Measurements from ENCODE around the gene KCNAB2.
"Not testable (repeated sequence)": the region's sequence is repeated elsewhere in the genome, so short reads cannot be mapped to it uniquely, and the experiment has no call there.

KCNAB2 gene

DNA sequence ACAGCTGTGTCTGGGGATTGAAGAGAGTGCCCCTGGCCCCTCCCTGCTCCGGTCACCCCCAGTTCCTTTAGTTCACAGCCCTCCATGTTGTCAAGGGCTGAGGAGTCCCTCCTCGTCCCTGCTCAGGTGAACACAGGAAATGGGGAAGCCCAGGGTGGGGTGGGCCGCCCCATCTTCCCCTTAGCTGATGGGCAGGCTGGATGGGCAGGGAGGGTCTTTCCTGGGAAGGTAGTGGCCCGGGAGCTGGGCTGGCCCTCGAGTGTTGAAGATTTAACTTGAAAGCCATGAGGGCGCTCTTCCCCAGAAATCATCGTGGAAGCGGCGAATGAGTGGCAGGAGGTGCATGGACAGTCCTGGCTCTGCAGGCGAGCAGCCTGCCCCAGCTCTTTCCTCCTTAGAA is 35.1 kb upstream of the KCNAB2 start:
- DNase-seq (ENCODE audit: low read depth in 2 of 2) = no peak

DNA sequence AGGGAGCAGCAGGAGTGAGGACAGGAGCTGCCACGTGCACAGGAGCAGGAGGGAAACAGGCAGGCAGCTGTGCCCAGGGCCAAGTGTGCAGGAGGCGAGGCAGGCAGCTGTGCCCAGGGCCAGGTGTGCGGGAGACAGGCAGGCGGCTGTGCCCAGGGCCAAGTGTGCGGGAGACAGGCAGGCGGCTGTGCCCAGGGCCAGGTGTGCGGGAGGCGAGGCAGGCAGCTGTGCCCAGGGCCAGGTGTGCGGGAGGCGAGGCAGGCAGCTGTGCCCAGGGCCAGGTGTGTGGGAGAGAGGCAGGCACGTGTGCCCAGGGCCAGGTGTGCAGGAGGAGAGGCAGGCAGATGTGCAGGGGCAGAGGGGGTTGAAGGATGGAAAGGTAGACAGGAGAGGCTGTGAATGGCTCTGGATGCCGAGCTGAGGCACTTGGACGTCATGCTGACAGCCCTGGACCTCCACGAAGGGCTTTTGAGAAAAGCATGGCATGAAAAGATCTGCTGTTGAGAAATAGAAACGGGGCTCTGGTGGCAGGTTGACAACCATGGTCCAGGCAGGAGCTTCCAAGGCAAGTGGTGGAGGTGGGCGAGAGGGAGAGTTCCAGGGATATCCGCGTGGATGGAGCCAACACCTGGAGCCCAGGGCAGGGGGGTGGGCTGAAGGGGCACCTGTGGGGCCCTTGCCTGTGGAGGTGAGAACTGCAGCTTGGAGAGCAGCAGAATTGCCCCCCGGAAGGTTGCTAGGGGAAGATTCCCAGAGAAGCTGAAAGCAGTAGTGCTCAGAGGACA is 34.3 kb upstream of the KCNAB2 start:
- DNase-seq (ENCODE audit: low read depth in 2 of 2) = no peak

DNA sequence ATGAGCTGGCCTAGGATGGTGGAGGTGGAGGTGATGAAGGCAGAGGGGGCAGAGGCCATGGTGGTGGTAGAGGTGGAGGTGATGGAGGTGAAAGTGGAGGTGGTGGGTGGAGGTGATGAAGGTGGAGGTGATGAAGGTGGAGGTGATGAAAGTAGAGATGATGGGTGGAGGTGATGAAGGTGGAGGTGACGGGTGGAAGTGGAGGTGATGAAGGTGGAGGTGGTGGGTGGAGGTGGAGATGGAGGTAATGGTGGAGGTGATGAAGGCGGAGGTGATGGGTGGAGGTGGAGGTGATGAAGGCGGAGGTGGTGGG is 33.8 kb upstream of the KCNAB2 start:
- DNase-seq (ENCODE audit: low read depth in 2 of 2) = no peak

DNA sequence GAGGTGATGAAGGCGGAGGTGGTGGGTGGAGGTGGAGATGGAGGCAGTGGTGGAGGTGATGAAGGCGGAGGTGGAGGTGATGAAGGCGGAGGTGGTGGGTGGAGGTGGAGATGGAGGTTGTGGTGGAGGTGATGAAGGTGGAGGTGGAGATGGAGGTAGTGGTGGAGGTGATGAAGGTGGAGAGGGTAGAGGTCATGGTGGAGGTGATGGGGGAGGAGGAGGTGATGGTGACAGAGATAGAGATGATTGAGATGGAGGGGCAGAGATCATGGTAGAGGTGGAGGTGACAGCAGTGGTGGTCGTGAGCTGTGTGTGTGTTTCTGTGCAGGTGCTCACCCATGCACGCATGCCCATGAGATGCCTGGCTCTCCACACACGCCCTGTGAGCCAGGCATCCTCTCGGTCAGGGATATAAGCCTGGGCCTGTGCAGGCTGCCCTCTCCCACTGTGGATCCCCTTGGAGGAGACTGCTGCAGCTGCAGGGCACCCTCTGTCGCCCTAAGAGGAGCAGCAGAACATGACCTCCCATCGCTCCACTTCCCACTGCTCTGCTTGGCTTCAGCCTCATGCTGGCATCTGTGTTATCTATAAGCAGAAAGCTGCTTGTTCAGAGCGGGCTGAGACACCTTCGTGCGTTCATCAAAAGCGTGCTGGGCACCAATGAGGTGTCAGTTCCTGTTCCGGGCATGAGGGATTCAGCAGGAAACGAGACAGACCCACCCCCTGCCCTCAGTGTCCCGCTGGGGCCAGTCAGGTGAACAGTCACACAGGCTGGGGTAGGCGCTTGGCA is 33.0 kb upstream of the KCNAB2 start:
- DNase-seq (ENCODE audit: low read depth in 2 of 2) = no peak

DNA sequence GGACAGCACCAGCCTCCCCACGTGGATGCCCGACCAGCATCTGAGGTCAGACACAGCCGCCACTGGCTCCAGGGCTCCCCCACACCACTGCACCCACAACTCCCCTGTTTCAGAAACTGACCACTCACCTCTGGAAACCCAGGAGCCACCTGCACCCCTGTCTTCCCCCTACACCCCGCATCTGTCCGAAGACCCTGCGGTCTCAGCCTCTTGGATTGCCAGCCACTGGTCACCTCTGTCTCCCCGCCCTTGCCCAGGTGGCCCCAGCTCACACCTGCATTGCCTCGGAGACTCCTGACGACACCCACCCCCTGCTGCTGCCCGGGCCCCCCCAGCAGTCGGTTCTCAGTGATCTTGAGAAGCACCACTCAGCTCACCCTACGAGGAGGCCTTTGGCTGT is 32.2 kb upstream of the KCNAB2 start:
- DNase-seq (ENCODE audit: low read depth in 2 of 2) = no peak

DNA sequence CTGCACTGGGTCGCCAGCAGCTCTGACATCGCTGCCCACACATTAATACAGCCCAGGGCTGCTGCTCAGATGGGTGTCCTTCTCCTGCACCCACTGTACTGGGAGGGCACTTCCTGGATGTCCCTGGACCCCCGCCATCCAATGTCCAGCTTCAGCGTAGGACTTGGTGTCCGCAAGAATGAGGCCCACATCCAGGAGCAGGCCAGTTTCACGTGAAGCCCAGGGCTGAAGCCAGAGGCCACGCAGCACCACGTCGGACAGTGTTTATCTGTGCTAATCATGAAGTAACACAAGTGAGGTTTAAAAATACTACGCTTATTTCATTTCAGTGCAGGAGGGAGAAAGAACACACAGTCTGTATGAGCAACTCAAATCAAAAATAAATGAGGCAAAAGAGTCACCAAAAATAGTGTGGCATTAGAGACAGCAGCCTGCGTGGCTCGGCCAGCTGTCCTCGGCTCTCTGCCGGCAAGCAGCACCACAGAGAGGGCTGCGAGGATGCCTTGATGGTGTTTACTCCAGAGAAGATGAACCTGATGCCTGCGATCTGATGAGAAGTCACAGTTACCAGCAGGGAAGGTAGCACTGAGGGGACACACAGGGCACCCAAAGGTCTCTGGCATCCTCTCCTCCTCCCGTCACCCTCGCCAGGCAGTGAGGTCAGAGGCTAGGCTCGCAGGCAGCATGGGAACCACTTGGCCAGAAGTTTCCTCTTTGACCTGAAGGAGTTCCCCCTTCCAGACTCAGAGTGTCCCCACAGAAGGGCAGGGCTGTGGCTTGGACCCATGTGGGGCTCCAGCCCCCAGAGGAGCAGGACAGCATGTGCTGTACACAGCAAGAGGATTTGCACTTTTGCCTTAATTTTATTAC is 31.3 kb upstream of the KCNAB2 start:
- no peak for DNase-seq (ENCODE audit: low read depth in 2 of 2)

DNA sequence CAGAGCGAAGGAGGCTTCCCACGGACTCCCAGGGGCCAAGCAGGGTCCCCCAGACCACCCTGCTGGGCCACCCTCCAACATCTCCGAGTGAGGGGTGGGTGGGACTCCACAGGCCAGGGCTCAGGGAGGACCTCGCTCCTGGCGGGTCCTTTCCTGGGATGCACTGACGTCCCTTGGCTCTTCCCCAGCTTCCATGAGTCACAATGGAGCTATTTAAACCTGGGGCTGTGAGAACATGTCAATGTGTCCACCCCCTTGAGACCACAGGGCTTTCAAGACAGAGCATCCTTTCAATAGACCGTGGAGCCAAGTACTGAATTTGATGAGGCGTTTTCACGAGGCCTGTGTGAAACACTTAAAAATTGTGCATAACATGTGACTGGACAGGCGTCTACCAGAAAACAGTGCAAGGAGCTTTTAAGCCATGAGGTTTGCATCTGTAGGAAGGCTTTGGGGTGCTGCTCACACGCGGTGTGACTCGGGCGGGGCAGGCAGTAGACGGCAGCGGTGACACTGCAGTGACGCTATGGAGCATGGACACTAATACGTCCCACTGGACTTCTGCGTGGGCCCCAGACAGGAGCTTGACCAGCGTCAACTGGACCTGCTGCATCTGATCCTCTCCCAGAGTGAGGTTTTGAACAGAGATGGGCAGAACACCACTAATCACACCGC is 29.4 kb upstream of the KCNAB2 start:
- DNase-seq (ENCODE audit: low read depth in 2 of 2) = no peak

DNA sequence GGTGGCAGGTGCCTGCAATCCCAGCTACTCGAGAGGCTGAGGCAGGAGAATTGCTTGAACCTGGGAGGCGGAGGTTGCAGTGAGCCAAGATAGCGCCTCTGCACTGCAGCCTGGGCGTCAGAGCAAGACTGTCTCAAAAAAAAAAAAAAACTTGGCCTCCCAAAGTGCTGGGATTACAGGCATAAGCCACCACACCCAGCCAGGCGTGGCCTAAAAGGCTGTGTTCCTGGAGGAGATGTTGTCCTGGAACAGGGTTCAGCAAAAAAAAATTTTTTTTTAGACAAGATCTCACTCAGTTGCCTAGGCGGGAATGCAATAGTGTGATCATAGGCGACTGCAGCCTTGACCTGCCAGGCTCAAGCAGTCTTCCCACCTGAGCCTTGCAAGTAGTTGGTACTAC is 28.0 kb upstream of the KCNAB2 start:
- not testable (repeated sequence) for DNase-seq (ENCODE audit: low read depth in 2 of 2)

DNA sequence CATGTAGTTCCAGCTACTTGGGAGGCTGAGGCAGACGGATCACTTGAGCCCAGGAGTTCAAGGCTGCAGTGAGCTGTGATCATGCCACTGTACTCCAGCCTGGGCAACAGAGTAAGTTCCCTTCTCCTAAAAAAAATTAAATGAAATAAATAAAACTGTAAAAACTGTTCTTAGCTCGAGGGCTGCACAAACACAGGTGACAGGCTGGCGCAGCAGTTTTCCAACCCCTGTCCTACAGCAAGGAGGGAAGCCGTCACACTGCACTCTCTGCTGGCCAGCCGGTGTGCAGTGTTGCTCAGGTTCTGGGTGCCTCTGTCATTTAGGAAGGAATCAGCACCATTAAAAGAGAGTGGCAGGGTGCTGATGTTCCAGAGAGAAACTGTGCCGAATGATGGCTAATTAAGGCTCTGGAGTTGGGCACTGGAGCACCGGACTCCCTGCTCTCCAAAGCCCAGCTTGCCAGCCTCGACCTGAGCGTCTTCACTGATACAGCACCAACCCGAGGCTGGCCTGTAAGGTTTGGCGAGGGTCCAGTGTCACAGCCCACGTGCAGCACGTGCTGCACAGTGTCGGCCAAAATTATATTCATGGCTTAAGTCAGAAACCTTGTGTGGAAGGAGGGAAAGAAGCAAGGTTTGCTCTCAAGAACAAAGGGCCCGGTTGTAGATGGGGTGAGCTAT is 26.4 kb upstream of the KCNAB2 start:
- DNase-seq (ENCODE audit: low read depth in 2 of 2) = no peak

DNA sequence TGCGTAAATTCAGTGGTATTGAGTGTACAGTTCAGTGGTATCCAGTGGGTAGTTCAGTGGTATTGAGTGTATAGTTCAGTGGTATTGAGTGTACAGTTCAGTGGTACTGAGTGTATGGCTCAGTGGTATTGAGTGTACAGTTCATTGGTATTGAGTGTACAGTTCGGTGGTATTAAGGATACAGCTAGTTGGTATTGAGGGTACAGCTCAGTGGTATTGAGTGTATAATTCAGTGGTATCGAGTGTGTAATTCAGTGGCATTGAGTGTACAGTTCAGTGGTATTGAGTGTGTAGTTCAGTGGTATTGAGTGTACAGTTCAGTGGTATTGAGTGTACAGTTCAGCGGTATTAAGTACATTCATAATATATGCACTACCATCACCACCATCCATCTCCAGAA is 23.5 kb upstream of the KCNAB2 start:
- no peak for DNase-seq (ENCODE audit: low read depth in 2 of 2)

DNA sequence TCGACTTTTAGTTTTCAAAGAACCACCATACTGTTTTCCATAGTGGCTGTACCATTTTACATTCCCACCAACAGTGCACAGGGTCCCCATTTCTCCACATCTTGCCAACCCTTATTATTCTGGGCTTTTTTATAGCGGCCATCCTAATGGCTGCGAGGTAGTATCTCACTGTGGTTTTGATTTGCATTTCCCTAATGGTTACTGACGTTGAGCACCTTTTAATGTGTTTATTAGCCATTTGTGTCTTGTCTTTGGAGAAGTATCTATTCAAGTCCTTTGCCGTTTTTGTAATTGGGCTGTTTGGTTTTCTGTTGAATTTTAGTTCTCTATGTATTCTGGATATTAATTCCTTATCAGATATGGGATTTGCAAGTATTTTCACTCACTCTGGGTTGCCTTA is 22.3 kb upstream of the KCNAB2 start:
- no peak for DNase-seq (ENCODE audit: low read depth in 2 of 2)

DNA sequence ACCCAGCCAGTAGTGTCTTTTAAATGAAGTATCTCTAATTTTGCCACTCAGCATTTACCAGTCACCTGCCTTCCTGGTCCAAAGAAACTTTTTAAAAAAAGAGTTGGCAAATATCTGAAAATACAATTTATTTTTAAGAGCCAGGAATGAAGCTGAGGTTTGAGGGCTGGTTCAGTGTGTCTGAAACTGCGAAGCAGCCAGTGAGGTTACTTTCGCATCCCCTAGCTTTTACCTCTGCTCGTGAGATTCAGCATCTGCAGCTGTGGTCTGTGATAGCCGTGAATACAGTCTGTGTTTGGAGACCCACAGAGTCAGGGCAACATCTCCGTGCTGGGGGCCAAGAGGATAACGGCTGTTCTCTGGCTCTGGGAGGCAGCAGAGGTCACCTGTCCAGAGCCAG is 21.3 kb upstream of the KCNAB2 start:
- DNase-seq (ENCODE audit: low read depth in 2 of 2) = no peak

DNA sequence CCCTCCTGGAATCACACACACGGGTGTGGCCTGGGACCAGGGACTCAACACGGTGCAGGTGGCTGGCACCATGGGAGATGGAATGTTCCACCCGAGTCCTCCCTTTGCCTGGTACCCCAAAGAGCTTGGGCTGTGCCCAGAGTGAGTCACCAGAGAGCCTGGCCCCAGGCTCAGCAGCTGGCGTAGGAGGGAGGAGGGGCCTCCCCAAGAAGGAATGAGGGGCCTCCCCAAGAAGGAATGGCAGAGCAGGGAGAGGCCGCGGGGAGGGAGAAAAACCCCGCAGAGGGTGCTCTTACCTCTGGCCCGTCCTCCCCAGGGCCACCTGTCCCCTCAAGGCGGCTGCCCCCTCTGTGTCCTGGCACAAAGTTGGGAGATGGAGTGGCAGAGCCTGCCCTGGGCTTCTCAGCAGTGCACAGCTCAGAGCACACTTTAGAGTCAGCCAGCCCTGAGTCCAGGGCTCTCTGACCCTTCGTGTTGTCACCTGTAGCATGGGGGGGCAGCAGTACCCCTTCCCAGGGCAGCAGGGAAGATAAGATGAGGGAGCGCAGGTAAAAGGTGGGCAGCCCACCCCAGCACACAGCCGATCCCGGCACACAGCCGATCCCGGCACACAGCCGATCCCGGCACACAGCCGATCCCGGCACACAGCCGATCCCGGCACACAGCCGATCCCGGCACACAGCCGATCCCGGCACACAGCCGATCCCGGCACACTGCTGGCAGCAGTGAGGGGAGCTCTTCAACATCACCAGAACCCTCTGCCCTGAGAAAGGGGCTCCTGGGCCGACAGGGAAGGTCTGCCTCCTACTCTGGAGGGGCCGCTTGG is 20.2 kb upstream of the KCNAB2 start:
- no peak for DNase-seq (ENCODE audit: low read depth in 2 of 2)

DNA sequence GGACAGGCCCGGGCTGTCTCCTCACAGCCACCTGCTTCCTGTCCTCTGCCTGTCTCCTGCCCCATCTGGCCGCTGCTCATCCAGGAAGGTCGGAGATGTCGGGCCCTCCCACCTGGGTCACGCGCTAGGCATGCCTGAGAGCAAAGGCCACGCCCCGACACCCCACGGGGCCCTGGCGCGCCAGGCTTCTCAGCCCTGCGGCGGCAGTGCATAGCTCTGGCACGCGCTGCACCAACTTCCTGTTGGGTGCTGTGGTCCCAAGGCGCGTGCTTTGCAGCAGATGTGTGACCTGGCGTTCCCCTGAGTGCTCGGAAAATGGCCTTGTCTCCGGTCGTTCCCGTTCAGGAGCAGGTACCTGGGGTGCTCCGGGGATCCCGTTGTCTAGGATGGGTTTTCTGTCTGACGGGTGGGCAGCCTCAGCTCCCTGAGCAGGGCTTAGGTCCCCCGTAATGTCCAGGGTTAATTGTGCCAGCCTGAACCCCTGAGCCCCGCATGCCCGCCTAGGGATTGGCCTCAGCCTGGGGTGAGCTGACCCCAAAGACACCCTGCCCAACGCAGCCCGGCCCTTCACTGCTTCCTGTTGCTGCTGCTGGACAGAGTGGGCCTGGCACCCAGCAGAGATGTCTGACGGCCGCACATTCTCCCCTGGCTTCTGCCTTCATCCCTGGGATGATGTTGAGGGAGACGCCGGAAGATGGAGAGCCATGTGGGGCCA is 19.4 kb upstream of the KCNAB2 start:
- DNase-seq (ENCODE audit: low read depth in 2 of 2) = peak; percentile 85 to 88

DNA sequence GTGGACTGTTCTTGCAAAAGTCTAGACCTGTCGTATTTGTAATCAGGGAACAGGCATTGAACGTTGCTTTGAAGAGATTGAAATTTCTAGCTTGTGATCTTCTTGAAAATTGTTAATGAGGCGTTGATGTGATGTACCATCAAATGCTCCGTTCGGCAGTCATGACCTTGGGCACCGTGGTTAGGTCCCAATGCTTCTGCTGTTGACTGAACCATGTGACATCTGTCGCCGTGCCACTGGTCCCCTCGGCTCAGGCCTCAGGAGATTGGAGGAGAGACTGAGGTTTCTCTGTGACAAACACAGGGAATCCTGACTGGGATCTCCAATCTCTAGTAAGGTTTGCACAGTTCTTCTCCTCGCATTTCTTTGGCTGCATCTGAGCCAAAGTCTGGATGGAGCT is 18.1 kb upstream of the KCNAB2 start:
- DNase-seq (ENCODE audit: low read depth in 2 of 2) = no peak

DNA sequence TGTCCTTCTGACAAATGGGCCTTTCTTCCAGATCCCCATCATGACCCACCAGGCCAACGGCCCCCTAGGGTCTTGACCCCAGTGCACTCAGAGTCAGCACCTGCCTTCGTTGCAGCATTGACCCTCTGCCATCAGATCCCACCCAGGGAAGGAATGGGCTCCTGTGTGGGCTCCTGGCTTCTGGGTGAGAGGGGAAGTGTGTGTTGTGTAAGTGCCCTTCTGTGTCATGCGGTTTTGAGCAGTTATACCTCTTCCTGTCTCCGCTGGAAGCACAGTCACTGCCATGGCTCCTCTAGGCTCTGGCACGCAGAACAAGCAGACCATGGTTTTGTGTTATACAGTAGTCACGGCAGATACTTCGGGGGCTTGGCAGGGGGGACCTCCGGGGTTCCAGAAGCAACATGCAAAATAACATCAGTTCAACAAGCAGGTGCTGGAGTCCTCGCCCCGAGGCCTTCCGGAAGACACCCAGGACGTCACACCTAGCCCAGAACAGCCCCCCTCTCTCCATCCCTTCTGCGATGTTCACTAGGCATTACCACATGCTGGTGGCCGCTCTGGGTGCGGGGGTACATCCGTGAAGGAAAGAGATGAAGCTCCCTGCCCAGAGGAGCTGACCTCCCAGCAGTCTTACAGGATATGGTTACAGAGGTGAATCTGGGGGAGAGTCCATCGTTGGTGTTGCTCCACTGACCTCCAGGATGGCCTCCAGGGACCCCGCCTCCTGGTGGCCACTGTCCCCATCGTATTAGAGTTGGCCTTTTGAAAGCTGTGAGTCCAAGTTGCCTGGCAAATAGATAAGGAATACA is 17.4 kb upstream of the KCNAB2 start:
- DNase-seq (ENCODE audit: low read depth in 2 of 2) = peak; percentile 29 to 46

DNA sequence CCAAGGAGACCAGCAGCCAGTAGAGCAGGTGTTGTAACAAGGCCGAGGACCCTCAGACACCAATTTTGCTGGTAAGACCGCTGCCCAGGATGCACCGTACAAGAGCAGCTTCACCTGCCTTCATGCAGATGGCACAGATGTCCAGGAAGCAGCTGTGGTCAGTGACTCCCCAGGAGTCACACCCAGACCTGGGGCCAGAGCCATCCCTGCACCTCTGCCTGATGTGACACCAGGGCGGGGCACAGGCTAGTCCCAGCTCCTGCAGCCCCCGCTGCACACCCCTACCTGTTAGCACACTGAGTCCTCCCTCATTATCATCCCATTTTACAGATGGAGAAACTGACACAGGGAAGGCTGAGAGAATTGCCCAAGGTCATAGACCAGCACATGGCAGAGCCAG is 16.3 kb upstream of the KCNAB2 start:
- no peak for DNase-seq (ENCODE audit: low read depth in 2 of 2)

DNA sequence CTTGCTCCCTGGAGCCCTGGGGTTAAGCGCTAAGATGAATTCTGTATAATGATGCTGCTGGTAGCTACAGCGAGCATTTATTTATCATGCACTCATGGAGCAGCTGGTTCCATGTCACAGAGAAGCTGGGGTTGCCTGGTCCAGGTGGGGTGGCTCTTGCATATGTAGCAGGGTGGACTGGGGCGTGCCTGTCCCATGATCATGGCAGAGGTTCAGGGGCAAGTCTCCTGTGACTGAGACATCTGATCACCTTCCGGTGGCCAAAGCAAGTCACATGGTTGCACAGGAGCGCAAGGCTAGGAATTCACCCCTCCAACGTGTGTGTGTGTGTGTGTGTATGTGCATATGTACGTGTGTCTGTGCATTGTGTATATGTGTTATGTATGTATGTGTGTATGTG is 15.6 kb upstream of the KCNAB2 start:
- no peak for DNase-seq (ENCODE audit: low read depth in 2 of 2)
